ENCODE measurements around the gene GAS7. TPM values are rescaled to one million over a fixed set of nuclear protein-coding genes. Genes with fewer than 3 reads are reported as not detected.
A peak's percentile ranks its signal among the peaks of the same experiment; 100 is the strongest.

GAS7 gene
- total RNA-seq, 1 experiment from 2014 or later: 6.0 TPM

DNA sequence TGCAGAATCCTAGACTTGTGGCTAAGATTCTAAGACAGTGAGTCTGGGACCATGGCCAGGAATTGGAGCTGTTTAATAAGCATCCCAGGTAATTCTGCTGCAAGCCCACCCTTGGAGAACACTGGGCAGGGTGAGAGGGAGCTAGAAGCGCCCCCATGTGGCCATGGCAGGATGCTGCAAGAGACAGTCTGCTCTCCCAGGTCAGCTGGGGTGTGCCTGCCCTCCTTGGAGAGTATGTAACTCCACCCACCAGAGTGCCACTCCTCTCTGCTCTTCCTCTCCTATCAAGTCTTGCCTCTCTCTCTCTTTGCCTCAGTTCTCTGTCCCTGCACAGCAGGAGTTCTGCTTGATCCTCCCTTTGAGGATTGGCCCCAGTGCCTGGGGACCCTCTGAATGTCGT is 308.3 kb downstream of the GAS7 start:
- Histone ChIP-seq H4K5ac (ENCODE audit: insufficient read length, low read depth, low read length) (no peak overlapping the region), H2BK120ac (ENCODE audit: low read depth, low read length, poor library complexity, severe bottlenecking) (no peak overlapping the region), H2BK5ac (ENCODE audit: insufficient read length, low read length) (no peak overlapping the region), H3K18ac (ENCODE audit: insufficient read length, low read depth, low read length) (no peak overlapping the region), H3K4ac (ENCODE audit: low read depth, low read length) (no peak overlapping the region), H3K27me3 (ENCODE audit: insufficient read depth, low read length) (no peaks in the 10 kb centered on the region), H3K79me2 (ENCODE audit: insufficient read depth, low read length) (no peaks in the 10 kb centered on the region), H2BK12ac (ENCODE audit: insufficient read length, low read depth, low read length) (no peak overlapping the region), H3K9me3 (ENCODE audit: control insufficient read depth, low read depth, low read length) (no peaks in the 10 kb centered on the region), H3K9ac (ENCODE audit: extremely low read depth, insufficient read length, low read length) (no peak overlapping the region), H3K79me1 (ENCODE audit: insufficient read depth, low read depth, low read length, poor library complexity, severe bottlenecking) (no peaks in the 10 kb centered on the region), H2AFZ (ENCODE audit: low read length) (no peak overlapping the region), H3K4me1 (ENCODE audit: insufficient read depth, low read length) (no peaks in the 10 kb centered on the region), H3K56ac (ENCODE audit: insufficient read length, low read depth, low read length) (no peak overlapping the region), H3K23me2 (ENCODE audit: insufficient read length, low read depth, low read length, poor library complexity, severe bottlenecking) (no peaks in the 10 kb centered on the region), H4K8ac (replicated peaks; ENCODE audit: insufficient read length, low read depth, low read length) (no peak overlapping the region), H3K23ac (ENCODE audit: insufficient read length, low read depth, low read length) (no peak overlapping the region), H3K27ac (ENCODE audit: insufficient read length, low read depth, low read length) (no peak overlapping the region), H2BK15ac (ENCODE audit: low read depth, low read length) (no peak overlapping the region), H3K4me2 (ENCODE audit: insufficient read depth, insufficient read length, low read length) (no peak overlapping the region), H4K20me1 (ENCODE audit: control insufficient read depth, insufficient read depth, insufficient read length) (no peaks in the 10 kb centered on the region), H4K91ac (ENCODE audit: insufficient read length, low read depth, low read length) (no peak overlapping the region), H2AK5ac (ENCODE audit: insufficient read length, low read length) (no peak overlapping the region), H3K14ac (ENCODE audit: insufficient read depth, low read length) (no peak overlapping the region), H2BK20ac (ENCODE audit: low read depth, low read length, poor library complexity, severe bottlenecking) (no peak overlapping the region), H3T11ph (ENCODE audit: low read length) (no peak overlapping the region)
- Mint-ChIP-seq H3K4me3 (no peak overlapping the region), H3K27ac (no peak overlapping the region), H3K36me3 (ENCODE audit: insufficient read depth in 1 of 3, low read depth in 3 of 3) (no peaks in the 10 kb centered on the region), H3K9me3 (peaks cover 0 to 2% of the 10 kb centered on the region in 2 experiments; a peak in 2 of 5 replicates), H3K4me1 (peaks cover 3 to 6% of the 10 kb centered on the region in 2 experiments; a peak in 3 of 4 replicates), H3K27me3 (ENCODE audit: low read depth) (peaks cover 24% of the 10 kb centered on the region)
- peak; percentile 95 for DNase-seq
- TF ChIP-seq, protein P1, sequence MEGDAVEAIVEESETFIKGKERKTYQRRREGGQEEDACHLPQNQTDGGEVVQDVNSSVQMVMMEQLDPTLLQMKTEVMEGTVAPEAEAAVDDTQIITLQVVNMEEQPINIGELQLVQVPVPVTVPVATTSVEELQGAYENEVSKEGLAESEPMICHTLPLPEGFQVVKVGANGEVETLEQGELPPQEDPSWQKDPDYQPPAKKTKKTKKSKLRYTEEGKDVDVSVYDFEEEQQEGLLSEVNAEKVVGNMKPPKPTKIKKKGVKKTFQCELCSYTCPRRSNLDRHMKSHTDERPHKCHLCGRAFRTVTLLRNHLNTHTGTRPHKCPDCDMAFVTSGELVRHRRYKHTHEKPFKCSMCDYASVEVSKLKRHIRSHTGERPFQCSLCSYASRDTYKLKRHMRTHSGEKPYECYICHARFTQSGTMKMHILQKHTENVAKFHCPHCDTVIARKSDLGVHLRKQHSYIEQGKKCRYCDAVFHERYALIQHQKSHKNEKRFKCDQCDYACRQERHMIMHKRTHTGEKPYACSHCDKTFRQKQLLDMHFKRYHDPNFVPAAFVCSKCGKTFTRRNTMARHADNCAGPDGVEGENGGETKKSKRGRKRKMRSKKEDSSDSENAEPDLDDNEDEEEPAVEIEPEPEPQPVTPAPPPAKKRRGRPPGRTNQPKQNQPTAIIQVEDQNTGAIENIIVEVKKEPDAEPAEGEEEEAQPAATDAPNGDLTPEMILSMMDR (conservative IDR thresholded peaks at IDR 0.05): peak; percentile 95
- WGBS (ENCODE audit: extremely low coverage, insufficient read length, low lambda C conversion rate): no CpG with 5 or more reads among the region's 2 CpGs
